Lower lobe of right lung (tissue), 2 donors: Measurements from ENCODE around the gene DNTTIP2. TPM values are rescaled to one million over a fixed set of nuclear protein-coding genes. Genes with fewer than 3 reads are reported as not detected.
"Not testable (repeated sequence)": the region's sequence is repeated elsewhere in the genome, so short reads cannot be mapped to it uniquely, and the experiment has no call there.

Source experiments
- ATAC-seq, 2 donors: fragments of 200-7000 bp; cut with Tn5 transposase; one replicate each; pipeline ENCODE4 v1.9.1; 2020 to 2022; ENCODE audit warnings: mild to moderate bottlenecking in 2 of 2, moderate library complexity in 2 of 2
- DNase-seq: peaks from one replicate; pipeline ENCODE4 v3.0.0-alpha.2; 2020
- H3K27ac ChIP-seq: fragments of 200-600 bp; one replicate; pipeline ENCODE4 v1.8.0; 2022
- H3K27me3 ChIP-seq: fragments of 200-600 bp; one replicate; pipeline ENCODE4 v1.8.0; 2022; ENCODE audit warnings: low read depth
- H3K36me3 ChIP-seq: fragments of 200-600 bp; one replicate; pipeline ENCODE4 v1.8.0; 2022; ENCODE audit warnings: mild to moderate bottlenecking
- H3K4me1 ChIP-seq: fragments of 200-600 bp; one replicate; pipeline ENCODE4 v1.8.0; 2022
- H3K4me3 ChIP-seq: fragments of 200-600 bp; one replicate; pipeline ENCODE4 v1.8.0; 2022; ENCODE audit warnings: mild to moderate bottlenecking
- H3K9me3 ChIP-seq: fragments of 200-600 bp; one replicate; pipeline ENCODE4 v1.8.0; 2022
- CTCF ChIP-seq: fragments of 200-600 bp; IDR thresholded peaks from one replicate; pipeline ENCODE4 v1.8.0; 2022; ENCODE audit warnings: antibody characterized with exemption, mild to moderate bottlenecking
- intact Hi-C: fragments of 100-400 bp; cut with DNase I; formaldehyde crosslinking; loops from one replicate; pipeline ENCODE4 v1.11.0; 2022
- long read RNA-seq: library from polyadenylated mRNA; unstranded; transcript quantifications from one replicate; pipeline ENCODE4 v2.0.0, GENCODE V29; 2021
- total RNA-seq: library from RNA; stranded (reverse); fragmentation: NEBNext Ultra II Directional; extraction: Animal tissue kit (Norgen Biotek cat#: 25700); gene quantifications from one replicate; pipeline ENCODE4 v1.2.1, GENCODE V29; 2021
- donor health status: DM: no; HTN: yes; CAD: no; lungs with severe emphysema.

The DNTTIP2 gene
- total RNA-seq = 46.8 TPM
- long read RNA-seq, full-length matches to known transcripts = 36 of 76 reads
- long read RNA-seq, partial matches to known transcripts = 38 of 76 reads
- long read RNA-seq, other reads (novel, unspliced or antisense) = 2 of 76 reads

- H3K27me3 ChIP-seq = no peaks in the 10 kb centered on the region
- DNase-seq (peak; percentile 93), ATAC-seq (peak; percentile 97 to 99)
- H3K27ac ChIP-seq = peak within 1 kb of the TSS; percentile 96
- H3K9me3 ChIP-seq = no peaks in the 10 kb centered on the region
- H3K4me3 ChIP-seq = peak within 1 kb of the TSS; percentile 95
- intact Hi-C loops = no loop called here
- no peak for TF ChIP-seq CTCF
- H3K4me1 ChIP-seq = peaks cover 31% of the 10 kb centered on the region
- H3K36me3 ChIP-seq = peaks cover 35% of the 10 kb centered on the region
These were observed at the start of gene DNTTIP2 for GRCh38 chr1:93878889-93879586. Gene DNTTIP2, minus strand, starts transcription at chr1:93879206. Its CDS starts 58 bp downstream, at chr1:93879148.

GRCh38 chr1:93925206-93925605 lies 46.2 kb upstream of the DNTTIP2 start:
- TF ChIP-seq CTCF = no peak

GRCh38 chr1:93919780-93920179 lies 40.8 kb upstream of the DNTTIP2 start:
- intact Hi-C loops = no loop called here
- H3K36me3 ChIP-seq = no peaks in the 10 kb centered on the region
- no peak for ATAC-seq
- no peak for DNase-seq
- no peak overlapping the region for H3K4me3 ChIP-seq
- H3K9me3 ChIP-seq = no peaks in the 10 kb centered on the region
- no peaks in the 10 kb centered on the region for H3K4me1 ChIP-seq
- no peak overlapping the region for H3K27ac ChIP-seq
- no peak for TF ChIP-seq CTCF
- no peaks in the 10 kb centered on the region for H3K27me3 ChIP-seq

More at GRCh38 chr1:93925206-93925605, 46.2 kb upstream of the DNTTIP2 start:
- no peaks in the 10 kb centered on the region for H3K27me3 ChIP-seq
- no peak overlapping the region for H3K4me3 ChIP-seq
- no peak overlapping the region for H3K27ac ChIP-seq
- no peaks in the 10 kb centered on the region for H3K36me3 ChIP-seq
- DNase-seq (no peak), ATAC-seq (no peak)
- no peaks in the 10 kb centered on the region for H3K9me3 ChIP-seq
- no peaks in the 10 kb centered on the region for H3K4me1 ChIP-seq
- intact Hi-C loops = no loop called here

- H3K36me3 ChIP-seq = no peaks in the 10 kb centered on the region
- H3K27ac ChIP-seq = no peak overlapping the region
- H3K27me3 ChIP-seq = no peaks in the 10 kb centered on the region
- intact Hi-C loops = no loop called here
- no peaks in the 10 kb centered on the region for H3K4me1 ChIP-seq
- H3K9me3 ChIP-seq = no peaks in the 10 kb centered on the region
- DNase-seq (no peak), ATAC-seq (no peak)
- H3K4me3 ChIP-seq = no peak overlapping the region
- no peak for TF ChIP-seq CTCF
These were observed 38.3 kb upstream of the DNTTIP2 start for GRCh38 chr1:93917302-93917701.

- H3K4me1 ChIP-seq = peaks cover 13% of the 10 kb centered on the region
- H3K9me3 ChIP-seq, ATAC-seq, H3K4me3 ChIP-seq, intact Hi-C loops, H3K27me3 ChIP-seq, H3K27ac ChIP-seq, DNase-seq, H3K36me3 ChIP-seq: not testable (repeated sequence)
These were observed 31.9 kb upstream of the DNTTIP2 start for GRCh38 chr1:93910880-93911279.

- Histone ChIP-seq H3K27ac (no peak overlapping the region), H3K4me3 (no peak overlapping the region), H3K9me3 (peaks cover 5% of the 10 kb centered on the region), H3K36me3 (no peaks in the 10 kb centered on the region), H3K27me3 (no peaks in the 10 kb centered on the region), H3K4me1 (peaks cover 13% of the 10 kb centered on the region)
- DNase-seq (no peak), ATAC-seq (no peak)
- no peak for TF ChIP-seq CTCF
- intact Hi-C loops = no loop called here
These were observed 31.3 kb upstream of the DNTTIP2 start for GRCh38 chr1:93910305-93910704.
